GM19239 (cell line): Measurements from ENCODE around the gene CBX2.
A peak's percentile ranks its signal among the peaks of the same experiment; 100 is the strongest.

ENCODE experiments used
- DNase-seq: peaks from one replicate; pipeline ENCODE4 v3.0.0; 2011; ENCODE audit warnings: low spot score; ENCODE audit not compliant: insufficient read length
- FAIRE-seq: peaks from 2 replicates; lab custom pipeline; 2011; peaks lifted over from hg19 to GRCh38; lab: Jason Lieb, UNC

The CBX2 gene

GRCh38 chr17:79797492-79798298 is 19.7 kb downstream of the CBX2 start:
- DNase-seq = no peak
- FAIRE-seq = no peak

- DNase-seq (no peak), FAIRE-seq (no peak)
These were observed 20.6 kb downstream of the CBX2 start for GRCh38 chr17:79798299-79799173.

- no peak for FAIRE-seq
- DNase-seq = no peak
These were observed 21.2 kb downstream of the CBX2 start for GRCh38 chr17:79799174-79799537.

GRCh38 chr17:79799538-79800324 is 21.8 kb downstream of the CBX2 start:
- DNase-seq (no peak), FAIRE-seq (no peak)

GRCh38 chr17:79800325-79801155 is 22.6 kb downstream of the CBX2 start:
- no peak for DNase-seq

GRCh38 chr17:79801156-79802038 is 23.4 kb downstream of the CBX2 start:
- DNase-seq = no peak
- FAIRE-seq = no peak

More at GRCh38 chr17:79800325-79801155, 22.6 kb downstream of the CBX2 start:
- peak; percentile 76 for FAIRE-seq

- FAIRE-seq = no peak
- DNase-seq = no peak
These were observed 24.2 kb downstream of the CBX2 start for GRCh38 chr17:79802039-79802735.

GRCh38 chr17:79802736-79803420 is 24.9 kb downstream of the CBX2 start:
- DNase-seq (no peak), FAIRE-seq (no peak)

- no peak for DNase-seq
- no peak for FAIRE-seq
These were observed 25.6 kb downstream of the CBX2 start for GRCh38 chr17:79803421-79803996.

- no peak for DNase-seq
- peak; percentile 89 for FAIRE-seq
These were observed 26.3 kb downstream of the CBX2 start for GRCh38 chr17:79803997-79804855.

- DNase-seq (no peak), FAIRE-seq (peak; percentile 18)
These were observed 27.1 kb downstream of the CBX2 start for GRCh38 chr17:79804856-79805696.

GRCh38 chr17:79806446-79806760 is 28.5 kb downstream of the CBX2 start:
- FAIRE-seq (no peak), DNase-seq (no peak)

GRCh38 chr17:79806863-79807720 is 29.1 kb downstream of the CBX2 start:
- DNase-seq = no peak
- FAIRE-seq = no peak

GRCh38 chr17:79808763-79809529 is 31.0 kb downstream of the CBX2 start:
- DNase-seq = no peak
- FAIRE-seq = no peak
